HEK293 (cell line): ENCODE data around the gene ZNF664.
A peak's percentile ranks its signal among the peaks of the same experiment; 100 is the strongest.

Experiments
- CTCF ChIA-PET: fragments of 350-600 bp; formaldehyde crosslinking; extraction: SDS; loops from one replicate; lab custom pipeline; 2021; ENCODE audit warnings: antibody characterized with exemption; lab: Yijun Ruan, JAX
- POLR2A ChIA-PET: fragments of 300-600 bp; formaldehyde crosslinking; extraction: SDS; loops from one replicate; lab custom pipeline; 2020; ENCODE audit warnings: antibody characterized with exemption, inconsistent platforms; lab: Yijun Ruan, JAX
- H3K27ac ChIP-seq: fragments of 200-500 bp; sonication (Bioruptor generic); 2 replicates; pipeline ENCODE4 v1.5.1; 2014; ENCODE audit warnings: low read depth, low read length, control low read depth, inconsistent platforms; ENCODE audit errors: extremely low read depth
- H3K36me3 ChIP-seq, 2 experiments: fragments of 200-500 bp in 1 of 2; sonication (Bioruptor generic) in 1 of 2; 1 replicate in 1 of 2; 2 replicates in 1 of 2; pipeline ENCODE4 v1.5.1; 2014 to 2017; ENCODE audit warnings: inconsistent platforms in 2 of 2, low read length in 2 of 2; ENCODE audit not compliant: control insufficient read depth in 2 of 2, insufficient read depth in 1 of 2
- H3K4me1 ChIP-seq: fragments of 200-500 bp; sonication (Bioruptor generic); 2 replicates; pipeline ENCODE4 v1.5.1; 2014; ENCODE audit warnings: mild to moderate bottlenecking, low read length, inconsistent platforms; ENCODE audit not compliant: control insufficient read depth, insufficient read depth
- H3K4me3 ChIP-seq: 2 replicates; pipeline ENCODE4 v1.5.1; 2011; ENCODE audit warnings: low read depth, mild to moderate bottlenecking, control low read depth, low read length, moderate library complexity
- H3K9me3 ChIP-seq: fragments of 200-500 bp; sonication (Bioruptor generic); 2 replicates; pipeline ENCODE4 v1.5.1; 2014; ENCODE audit warnings: low read depth, low read length, inconsistent platforms; ENCODE audit not compliant: control insufficient read depth, insufficient read depth
- ATF2 ChIP-seq: fragments of 450-650 bp; formaldehyde crosslinking; IDR thresholded peaks from 2 replicates; pipeline ENCODE4 v1.5.1; 2016; ENCODE audit warnings: missing biosample characterization, missing genetic modification characterization, low read depth
- ZBTB1 ChIP-seq: fragments of 450-650 bp; formaldehyde crosslinking; IDR thresholded peaks from 2 replicates; pipeline ENCODE4 v1.5.1; 2016; ENCODE audit warnings: missing biosample characterization, missing genetic modification characterization
- ZBTB11 ChIP-seq: fragments of 450-650 bp; formaldehyde crosslinking; conservative IDR thresholded peaks from 2 replicates; pipeline ENCODE4 v1.5.1; 2016; ENCODE audit warnings: low read depth, missing biosample characterization, missing genetic modification characterization
- ZEB2 ChIP-seq: fragments of 450-650 bp; formaldehyde crosslinking; IDR thresholded peaks from 2 replicates; pipeline ENCODE4 v1.5.1; 2016; ENCODE audit warnings: missing biosample characterization, missing genetic modification characterization
- ZFP69B ChIP-seq: fragments of 450-650 bp; formaldehyde crosslinking; IDR thresholded peaks from 2 replicates; pipeline ENCODE4 v1.5.1; 2016; ENCODE audit warnings: missing biosample characterization, missing genetic modification characterization
- ZNF138 ChIP-seq: fragments of 450-650 bp; formaldehyde crosslinking; IDR thresholded peaks from 2 replicates; pipeline ENCODE4 v1.5.1; 2016; ENCODE audit warnings: missing biosample characterization, missing genetic modification characterization, borderline replicate concordance
- ZNF16 ChIP-seq: fragments of 450-650 bp; formaldehyde crosslinking; IDR thresholded peaks from 2 replicates; pipeline ENCODE4 v1.5.1; 2016; ENCODE audit warnings: low read depth, missing biosample characterization, missing genetic modification characterization
- ZNF184 ChIP-seq: fragments of 450-650 bp; IDR thresholded peaks from 2 replicates; pipeline ENCODE4 v1.5.1; 2018; ENCODE audit warnings: missing biosample characterization, mild to moderate bottlenecking, missing genetic modification characterization
- ZNF449 ChIP-seq: fragments of 450-650 bp; formaldehyde crosslinking; IDR thresholded peaks from 2 replicates; pipeline ENCODE4 v1.5.1; 2017; ENCODE audit warnings: missing biosample characterization, mild to moderate bottlenecking, missing genetic modification characterization, moderate library complexity
- ZNF488 ChIP-seq: fragments of 450-650 bp; formaldehyde crosslinking; IDR thresholded peaks from 2 replicates; pipeline ENCODE4 v1.5.1; 2016; ENCODE audit warnings: missing biosample characterization, missing genetic modification characterization
- ZNF510 ChIP-seq: fragments of 450-650 bp; formaldehyde crosslinking; IDR thresholded peaks from 2 replicates; pipeline ENCODE4 v1.5.1; 2018; ENCODE audit warnings: mild to moderate bottlenecking, missing genetic modification characterization, missing biosample characterization; ENCODE audit not compliant: insufficient replicate concordance
- ZNF768 ChIP-seq: fragments of 450-650 bp; formaldehyde crosslinking; IDR thresholded peaks from 2 replicates; pipeline ENCODE4 v1.5.1; 2018; ENCODE audit warnings: missing biosample characterization, mild to moderate bottlenecking, missing genetic modification characterization
- TF ChIP-seq, protein P1 (sequence below): fragments of 450-650 bp; formaldehyde crosslinking; IDR thresholded peaks from 2 replicates; pipeline ENCODE4 v1.5.1; 2017; ENCODE audit warnings: missing biosample characterization, missing genetic modification characterization

The ZNF664 gene

DNA sequence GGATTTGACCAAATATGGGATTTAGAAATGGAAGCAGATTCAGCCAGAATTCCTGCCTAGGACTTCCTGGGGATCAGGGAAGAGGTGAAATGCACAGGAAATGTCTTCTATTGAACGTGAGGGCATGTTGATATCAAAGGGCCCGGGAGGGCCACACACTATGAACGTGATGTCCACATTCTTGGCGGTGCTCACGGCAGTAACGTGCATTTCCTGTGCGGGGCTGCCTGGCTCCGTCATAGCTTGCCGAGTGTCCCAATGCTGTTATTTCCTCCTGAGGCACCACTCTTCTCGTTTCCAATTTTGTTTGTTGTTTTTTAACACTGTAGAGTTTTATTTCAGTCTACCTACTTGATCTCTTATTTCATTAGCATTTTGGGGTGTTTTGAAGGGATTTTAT is 67.3 kb downstream of the ZNF664 start (continued):
- no peak for TF ChIP-seq ZFP69B
- TF ChIP-seq ZNF510 (tag by site-specific recombination) = no peak
- no peak for TF ChIP-seq ZNF449 (tag by site-specific recombination)
- TF ChIP-seq, protein P1, sequence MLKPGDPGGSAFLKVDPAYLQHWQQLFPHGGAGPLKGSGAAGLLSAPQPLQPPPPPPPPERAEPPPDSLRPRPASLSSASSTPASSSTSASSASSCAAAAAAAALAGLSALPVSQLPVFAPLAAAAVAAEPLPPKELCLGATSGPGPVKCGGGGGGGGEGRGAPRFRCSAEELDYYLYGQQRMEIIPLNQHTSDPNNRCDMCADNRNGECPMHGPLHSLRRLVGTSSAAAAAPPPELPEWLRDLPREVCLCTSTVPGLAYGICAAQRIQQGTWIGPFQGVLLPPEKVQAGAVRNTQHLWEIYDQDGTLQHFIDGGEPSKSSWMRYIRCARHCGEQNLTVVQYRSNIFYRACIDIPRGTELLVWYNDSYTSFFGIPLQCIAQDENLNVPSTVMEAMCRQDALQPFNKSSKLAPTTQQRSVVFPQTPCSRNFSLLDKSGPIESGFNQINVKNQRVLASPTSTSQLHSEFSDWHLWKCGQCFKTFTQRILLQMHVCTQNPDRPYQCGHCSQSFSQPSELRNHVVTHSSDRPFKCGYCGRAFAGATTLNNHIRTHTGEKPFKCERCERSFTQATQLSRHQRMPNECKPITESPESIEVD (tag by site-specific recombination) = no peak
- TF ChIP-seq ZNF16 (tag by site-specific recombination) = no peak
- no peak for TF ChIP-seq ZBTB1 (tag by site-specific recombination)
- TF ChIP-seq ZNF488 (tag by site-specific recombination) = no peak

DNA sequence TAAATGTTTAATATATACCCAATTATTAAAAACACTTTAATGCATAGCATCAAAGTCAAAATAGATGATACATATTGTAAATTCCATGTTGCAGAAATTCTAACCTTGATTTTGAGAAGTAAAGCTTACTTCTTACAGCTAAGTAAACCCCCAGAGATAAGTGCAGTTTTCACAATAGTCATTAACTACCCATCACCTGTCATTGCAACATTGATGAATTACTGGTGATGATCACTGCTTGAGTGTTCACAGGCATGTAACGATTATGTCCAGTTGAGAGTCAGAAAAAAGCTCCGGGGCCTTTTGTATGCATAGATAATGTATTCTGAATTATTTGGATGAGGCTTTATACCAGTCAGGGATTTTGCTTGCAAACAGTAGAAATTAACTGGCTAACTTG is 67.7 kb downstream of the ZNF664 start:
- no peaks in the 10 kb centered on the region for H3K36me3 ChIP-seq
- ChIA-PET CTCF (interaction anchor here (0.6 to 1.7 kb wide), 4 partner anchors 12 to 281 kb away, joined by 3 to 5 read pairs (median 4); no protein-coding TSS in a partner anchor), POLR2A (no interaction called here)
- TF ChIP-seq ZNF768 (tag by site-specific recombination) (no peak), ZNF184 (tag by site-specific recombination) (no peak)
- H3K9me3 ChIP-seq = no peaks in the 10 kb centered on the region
- no peak overlapping the region for H3K4me3 ChIP-seq
- H3K27ac ChIP-seq = no peak overlapping the region
- H3K4me1 ChIP-seq = peaks cover 2% of the 10 kb centered on the region; the same call in 1 of the 2 replicates

DNA sequence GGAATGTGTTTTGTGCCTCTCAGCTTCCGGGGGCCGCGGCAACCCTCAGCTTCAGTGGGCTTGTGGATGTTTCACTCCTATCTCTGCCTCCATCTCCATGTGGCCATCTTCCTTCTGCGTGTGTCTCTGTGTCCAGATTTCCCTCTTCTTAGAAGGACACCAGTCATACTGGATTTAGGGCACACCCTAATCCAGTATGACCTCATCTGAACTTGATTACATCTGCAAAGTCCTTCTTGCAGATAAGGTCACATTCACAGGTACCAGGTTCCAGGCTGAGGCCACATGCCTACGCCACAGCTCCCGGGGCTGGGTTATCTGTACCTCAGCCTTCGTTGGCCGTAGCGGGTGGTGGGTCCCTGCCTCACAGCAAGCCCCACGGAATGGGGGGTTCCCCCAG is 68.9 kb downstream of the ZNF664 start:
- H3K4me1 ChIP-seq = no peaks in the 10 kb centered on the region
- no peak overlapping the region for H3K27ac ChIP-seq
- ChIA-PET POLR2A (no interaction called here), CTCF (interaction anchor here (1.7 kb wide), 1 partner anchor 280 kb away, joined by 4 read pairs; no protein-coding TSS in a partner anchor)
- no peak overlapping the region for H3K4me3 ChIP-seq
- H3K9me3 ChIP-seq = no peaks in the 10 kb centered on the region
- H3K36me3 ChIP-seq = no peaks in the 10 kb centered on the region
- TF ChIP-seq ZNF138 = no peak
- TF ChIP-seq ATF2 (tag by site-specific recombination) = peak; percentile 30; the same call in 1 of the 2 replicates

GRCh38 chr12:124044021-124044420 is 71.0 kb downstream of the ZNF664 start:
- no peaks in the 10 kb centered on the region for H3K36me3 ChIP-seq
- no peaks in the 10 kb centered on the region for H3K9me3 ChIP-seq
- TF ChIP-seq ZBTB11 (no peak), ZEB2 (tag by site-specific recombination) (no peak), ZBTB1 (tag by site-specific recombination) (no peak)
- H3K4me1 ChIP-seq = no peaks in the 10 kb centered on the region
- CTCF ChIA-PET = interaction anchor here (1.0 to 2.8 kb wide), 4 partner anchors 9 to 13 kb away, joined by 3 to 19 read pairs (median 4); no protein-coding TSS in a partner anchor
- no peak overlapping the region for H3K27ac ChIP-seq
- no peak overlapping the region for H3K4me3 ChIP-seq
- POLR2A ChIA-PET = no interaction called here
